Limb (tissue), 2 donors: ENCODE measurements around the gene PRKCE.

ENCODE experiments used
- DNase-seq, 2 donors: peaks; one replicate each; pipeline ENCODE4 v3.0.0-alpha.2; 2016; ENCODE audit errors: extremely low spot score in 2 of 2

Gene PRKCE

DNA sequence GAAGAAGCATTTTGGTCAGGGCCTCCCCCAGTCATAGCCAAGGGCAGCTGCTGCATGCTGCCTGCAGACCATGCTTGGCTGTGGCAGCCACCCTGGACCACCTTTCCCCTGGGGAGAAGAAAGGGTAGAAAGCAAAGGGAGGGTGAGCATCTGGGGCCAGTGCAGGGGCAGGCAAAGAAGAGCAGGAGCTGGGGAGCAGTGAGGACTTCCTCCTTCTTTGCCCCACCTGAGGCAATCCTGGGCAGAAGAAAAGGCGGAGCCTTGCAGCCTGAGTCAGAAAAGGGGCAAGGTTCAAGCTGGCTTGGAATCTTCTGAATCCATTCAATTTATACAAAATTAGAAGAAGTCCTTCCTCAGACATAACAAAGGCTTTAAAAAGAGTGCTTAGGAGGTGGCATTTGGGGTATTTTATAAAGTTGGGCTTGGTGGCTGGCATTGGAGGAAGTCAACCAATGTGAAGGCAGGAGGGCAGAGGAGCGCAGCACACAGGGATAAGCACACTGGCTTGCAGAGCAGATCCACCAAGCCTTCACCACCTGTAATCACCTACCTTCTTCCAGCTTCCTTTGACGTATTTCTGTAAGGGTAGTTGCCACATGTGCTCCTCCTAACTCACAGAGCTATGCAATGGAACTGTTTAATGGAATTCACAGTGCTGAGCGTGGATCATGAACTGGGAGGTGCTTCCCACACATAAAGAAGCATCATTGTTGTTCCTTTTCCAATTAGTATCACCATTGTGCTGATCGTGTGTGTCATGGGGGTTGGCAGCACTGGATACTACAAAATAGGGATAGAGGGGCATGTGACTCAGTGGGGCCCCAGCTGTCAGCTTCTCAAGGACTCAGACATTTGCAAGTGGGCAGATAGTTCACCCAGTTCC lies 491.3 kb downstream of the PRKCE start:
- no peak for DNase-seq

DNA sequence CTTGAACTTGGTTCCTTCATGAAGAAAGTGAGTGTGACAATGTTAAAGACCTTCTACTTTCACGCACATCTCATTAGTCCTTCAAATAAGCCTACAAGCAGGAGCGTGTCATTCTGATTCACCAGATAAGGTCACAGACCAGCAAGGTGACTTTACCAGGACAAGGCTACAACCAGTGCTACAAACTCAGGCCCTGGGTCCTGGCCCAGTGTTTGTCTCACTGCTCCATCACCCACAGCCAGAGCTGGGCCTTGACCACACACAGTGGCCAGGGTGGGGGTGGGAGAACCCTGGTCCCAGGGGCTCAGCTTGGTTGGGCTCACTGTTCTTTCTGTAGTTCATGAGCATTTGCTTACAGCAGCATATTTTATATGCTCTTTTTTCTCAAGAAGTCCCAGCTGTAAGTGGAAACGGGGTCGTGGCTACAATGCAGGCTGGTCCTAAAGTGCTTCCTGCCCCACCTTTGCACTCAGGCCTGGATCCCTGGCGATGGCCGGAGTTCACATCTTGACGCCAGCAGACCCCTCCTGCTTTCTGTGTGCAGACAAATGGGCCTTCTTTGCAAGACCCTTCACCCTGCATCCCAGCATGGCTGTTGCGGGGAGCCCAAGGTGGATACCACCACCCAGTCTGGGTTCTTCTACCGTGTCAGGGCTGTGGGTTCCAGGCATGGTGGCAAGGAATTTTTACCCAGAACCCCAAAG lies 492.1 kb downstream of the PRKCE start:
- DNase-seq, result no peak

DNA sequence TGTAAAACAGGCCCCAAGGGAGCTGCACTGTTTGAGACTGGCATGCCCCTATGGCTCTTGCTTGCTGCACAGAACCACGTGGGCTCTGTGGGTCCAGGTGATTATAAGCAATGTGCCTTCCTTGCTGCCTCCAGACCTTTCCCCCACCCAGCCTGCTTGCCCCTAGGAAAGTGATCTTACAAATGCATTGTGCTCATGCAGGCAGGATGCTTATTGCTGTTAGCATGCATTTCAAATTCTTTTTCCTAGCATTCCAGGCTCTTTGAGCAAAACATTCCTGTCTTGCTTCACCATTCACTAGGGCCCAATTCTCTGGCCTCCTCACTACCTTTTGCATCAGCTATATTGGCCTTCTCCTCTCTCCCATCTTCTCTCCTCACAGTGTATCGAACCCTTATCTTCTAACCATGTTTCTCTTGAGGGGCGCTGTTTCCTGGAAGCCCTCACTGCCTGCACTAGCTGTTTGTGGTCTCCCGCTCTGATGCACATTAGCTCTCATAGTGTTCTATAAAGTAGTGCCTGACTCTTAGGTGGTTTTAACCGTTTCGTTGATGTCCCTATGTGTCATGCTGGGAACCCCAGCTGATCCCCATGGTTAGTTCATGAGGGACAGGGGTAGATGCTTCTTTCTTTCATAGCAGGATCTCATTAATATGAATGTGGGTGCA lies 492.8 kb downstream of the PRKCE start:
- DNase-seq, result no peak

DNA sequence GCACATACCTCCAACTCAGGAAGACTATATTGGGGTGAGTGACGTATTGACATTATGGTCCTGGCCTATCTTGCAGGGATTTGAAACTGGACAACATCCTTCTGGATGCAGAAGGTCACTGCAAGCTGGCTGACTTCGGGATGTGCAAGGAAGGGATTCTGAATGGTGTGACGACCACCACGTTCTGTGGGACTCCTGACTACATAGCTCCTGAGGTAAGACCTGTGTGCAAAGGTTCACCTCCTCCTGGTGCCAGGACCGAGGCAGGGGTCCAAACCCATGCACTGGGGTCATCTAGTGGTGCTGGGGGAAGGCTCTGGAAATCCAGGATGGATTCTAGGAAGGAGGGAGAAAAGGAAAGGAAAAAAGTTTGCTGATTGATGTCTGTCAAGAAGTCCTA lies 493.5 kb downstream of the PRKCE start:
- no peak for DNase-seq

DNA sequence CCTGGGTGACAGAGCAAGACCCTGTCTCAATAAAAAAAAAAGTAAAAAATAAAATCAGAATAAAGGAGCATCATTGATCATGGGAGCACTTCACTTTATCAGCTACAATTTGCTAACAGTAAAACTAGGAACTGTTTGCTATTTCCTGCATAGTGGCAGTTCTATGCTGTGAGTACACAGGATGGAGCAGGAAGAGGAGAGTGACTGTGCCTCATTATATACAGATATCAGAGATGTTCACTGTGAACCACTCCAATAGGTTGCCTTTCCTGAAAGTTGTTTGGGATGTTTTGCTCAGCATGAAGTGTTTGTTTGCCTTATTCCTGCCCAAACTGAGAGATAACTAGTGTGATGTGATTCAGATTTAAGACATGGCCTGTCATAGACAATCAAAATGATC lies 494.4 kb downstream of the PRKCE start:
- no peak for DNase-seq

DNA sequence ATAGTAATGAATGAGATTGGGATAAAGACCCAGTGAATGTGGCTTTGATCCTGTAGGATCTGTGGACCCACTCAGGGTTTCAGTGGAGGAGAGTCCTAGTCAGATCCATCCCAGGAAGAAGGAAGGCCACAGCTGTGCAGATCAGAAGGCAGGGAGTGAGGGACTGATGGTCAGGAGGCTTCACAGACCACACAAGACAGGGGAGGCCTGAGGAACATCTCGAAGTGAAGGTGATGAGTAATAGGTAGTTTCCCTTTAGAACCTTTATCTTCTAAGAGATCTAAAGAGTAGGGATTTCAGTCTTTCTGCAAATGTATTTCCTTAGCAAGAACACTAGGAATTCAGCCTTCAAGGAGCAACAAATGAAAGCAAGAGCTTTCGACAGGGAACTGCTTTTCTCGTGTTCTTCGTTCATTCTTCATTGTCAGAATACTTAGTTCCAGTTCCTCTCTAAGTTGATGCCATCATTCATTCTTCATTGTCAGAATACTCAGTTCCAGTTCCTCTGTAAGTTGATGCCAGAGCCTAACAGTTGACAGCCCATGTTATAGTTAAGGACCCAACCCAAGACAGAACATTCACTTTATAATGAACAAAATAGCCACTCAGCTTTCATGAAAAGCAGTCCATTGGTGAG lies 495.5 kb downstream of the PRKCE start:
- DNase-seq, result no peak

DNA sequence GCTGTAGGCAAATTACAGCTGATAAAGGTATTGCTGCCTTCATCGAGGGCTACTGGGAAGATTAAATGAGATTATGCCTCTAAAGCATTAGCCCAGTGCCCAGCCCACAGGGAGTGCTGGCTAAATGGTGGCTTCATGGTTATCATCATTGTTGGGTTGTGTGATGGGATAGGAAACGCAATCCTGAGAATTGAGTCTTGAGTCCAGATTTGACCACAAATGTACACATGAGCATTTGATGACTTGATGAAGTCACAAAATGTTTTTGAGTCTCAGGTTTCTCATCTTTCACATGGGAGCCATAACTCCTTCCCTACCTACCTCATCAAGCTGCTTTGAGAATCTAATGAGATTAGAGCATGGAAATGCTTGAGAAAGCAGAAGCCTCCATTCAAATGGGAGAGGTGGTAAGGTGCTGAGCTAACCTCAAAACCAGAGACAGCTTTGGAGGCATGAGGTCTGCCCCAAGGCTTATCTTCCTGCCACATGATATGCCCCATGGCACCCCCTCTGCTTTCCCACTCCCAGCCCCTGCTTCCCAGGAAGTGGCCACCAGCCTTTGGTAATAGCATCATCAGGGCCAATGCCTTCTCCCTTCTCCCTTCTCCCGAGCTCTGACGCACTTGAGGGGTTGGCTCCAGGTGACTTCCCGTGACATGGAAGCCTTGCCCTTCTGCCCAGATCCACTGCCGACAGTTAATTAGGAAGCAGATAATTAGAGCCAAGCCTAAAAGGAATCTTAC lies 496.3 kb downstream of the PRKCE start:
- DNase-seq, result no peak

DNA sequence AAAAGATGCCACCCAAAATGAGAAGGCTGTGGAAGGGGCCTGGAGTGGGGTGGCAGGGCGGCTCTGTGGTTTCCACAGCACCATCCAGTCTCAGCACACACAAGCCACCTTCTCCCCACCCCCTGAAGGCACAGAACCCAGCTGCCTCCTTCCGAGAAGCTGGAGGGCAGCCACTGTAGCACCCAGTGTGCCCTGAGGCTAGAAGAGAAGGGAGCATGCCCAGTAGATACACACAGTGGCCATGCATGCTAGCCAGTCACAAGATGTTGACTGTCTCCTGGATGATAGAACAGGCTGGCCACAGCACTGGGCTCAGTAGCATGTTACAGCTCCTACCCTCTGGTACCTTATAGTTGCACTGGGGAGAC lies 496.9 kb downstream of the PRKCE start:
- no peak for DNase-seq

DNA sequence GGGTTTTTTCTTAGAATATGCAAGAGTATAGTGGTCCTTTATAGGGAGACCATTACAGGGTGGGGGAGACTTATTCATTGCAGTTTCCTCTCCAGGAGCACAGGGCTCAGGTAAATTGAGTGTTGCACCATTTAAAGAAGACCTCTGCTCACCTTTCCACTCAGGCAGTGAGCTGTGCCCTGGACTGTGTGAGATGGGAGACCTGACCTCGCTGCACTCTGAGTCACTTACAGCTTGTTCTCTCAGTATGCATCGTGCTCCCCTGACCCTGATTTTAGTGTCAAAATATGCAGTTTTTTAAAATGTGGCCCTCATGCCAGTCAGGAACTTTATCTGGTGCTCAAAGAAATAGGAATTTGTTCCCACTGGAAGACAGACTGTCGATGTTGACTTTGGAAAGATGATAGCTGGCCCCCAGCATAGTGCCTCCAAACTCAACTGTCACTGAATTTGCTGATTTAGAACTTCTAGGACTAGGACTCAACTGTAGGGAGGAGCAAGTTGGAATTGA lies 499.0 kb downstream of the PRKCE start:
- no peak for DNase-seq

DNA sequence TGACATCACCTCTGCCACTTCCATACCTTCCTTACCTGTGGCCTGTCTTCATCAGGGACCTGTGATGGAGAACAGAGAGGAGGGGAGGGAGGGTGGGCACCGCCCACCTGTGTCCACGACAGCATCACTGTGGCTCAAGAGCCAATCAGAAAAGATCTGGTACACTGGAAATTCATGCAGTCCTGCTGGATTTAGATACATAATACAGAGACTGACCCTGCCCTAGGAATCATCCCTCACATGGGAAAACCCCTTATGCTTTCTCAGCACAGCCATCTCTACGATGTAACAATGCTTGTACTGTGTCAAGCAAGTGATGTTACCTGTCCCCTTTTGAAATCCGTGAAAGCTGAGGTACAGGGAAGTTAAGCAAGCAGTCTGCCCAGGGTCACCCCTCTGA lies 500.1 kb downstream of the PRKCE start:
- no peak for DNase-seq

DNA sequence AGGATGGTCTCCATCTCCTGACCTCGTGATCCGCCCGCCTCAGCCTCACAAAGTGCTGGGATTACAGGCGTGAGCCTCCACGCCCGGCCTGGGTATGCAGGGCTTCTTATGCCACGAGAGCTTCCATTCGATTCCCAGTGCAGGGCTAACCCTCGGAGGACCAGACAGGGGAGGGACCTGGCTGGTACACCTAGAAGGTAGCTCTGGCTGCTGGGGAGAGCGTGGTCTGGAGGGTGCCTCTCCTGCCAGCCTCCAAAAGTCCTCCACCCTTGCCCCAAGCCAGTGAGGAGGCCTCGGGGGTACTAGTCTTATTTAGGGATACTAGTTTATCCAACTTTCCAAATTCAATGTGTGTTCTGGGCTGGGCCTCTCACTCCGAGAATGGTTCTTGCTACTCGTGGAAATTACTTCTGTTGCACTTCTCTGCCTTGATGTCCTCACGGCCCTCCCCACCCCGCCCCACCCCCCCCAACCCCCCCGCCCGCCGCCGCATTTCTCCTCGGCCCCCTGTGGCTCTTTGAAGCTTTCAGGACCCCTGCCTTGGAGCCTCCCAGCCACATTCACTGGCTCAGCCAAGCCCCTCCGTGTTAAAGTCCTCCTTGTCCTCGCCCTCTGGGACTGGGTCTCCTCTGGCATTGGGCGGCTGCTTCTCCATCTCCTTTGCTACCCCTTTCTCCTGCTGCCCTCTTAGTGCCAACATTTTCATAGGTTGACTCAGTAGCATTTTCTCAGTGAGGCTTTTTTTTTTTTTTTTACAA lies 502.7 kb downstream of the PRKCE start:
- DNase-seq, result no peak

DNA sequence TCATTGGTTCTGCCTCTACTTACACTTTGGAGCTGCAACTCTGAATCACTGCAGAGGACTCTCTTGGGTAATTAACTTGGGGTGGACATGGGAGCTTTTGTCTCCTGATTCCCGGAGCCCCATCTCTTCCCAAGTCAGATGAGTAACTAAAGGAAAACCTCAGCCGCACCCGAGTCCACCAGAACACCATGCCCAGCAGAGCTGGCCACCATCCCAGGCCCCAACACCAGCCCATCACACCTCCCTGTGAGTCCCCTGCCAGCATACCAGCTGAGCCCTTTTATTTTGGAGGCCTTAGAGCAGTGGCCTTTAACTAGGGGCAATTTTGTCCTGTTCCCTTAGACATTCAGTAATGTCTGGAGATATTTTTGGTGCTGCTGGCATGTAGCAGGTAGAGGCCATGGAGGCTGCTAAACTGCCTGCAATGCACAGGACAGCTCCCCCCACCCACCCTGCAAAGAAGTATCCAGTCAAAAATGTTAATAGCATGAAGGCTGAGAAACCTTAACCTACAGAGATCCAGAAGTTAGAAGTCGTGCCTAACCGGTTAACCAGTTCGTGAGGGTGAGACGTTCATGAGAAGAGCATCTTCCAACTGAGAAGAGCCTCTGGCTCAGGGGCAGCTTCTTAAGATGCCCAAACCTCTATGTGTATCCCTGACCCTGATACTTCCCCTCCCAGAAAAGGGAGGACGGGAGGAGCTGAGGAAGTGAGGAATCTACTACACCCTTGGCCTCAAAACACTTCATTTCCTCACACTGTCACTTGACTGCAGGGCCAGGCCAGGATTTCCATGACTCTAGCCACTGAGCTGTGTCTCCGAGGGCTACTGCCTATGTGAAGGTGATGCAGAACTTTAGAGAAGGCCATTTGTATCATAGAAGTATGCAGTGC lies 505.8 kb downstream of the PRKCE start:
- no peak for DNase-seq

DNA sequence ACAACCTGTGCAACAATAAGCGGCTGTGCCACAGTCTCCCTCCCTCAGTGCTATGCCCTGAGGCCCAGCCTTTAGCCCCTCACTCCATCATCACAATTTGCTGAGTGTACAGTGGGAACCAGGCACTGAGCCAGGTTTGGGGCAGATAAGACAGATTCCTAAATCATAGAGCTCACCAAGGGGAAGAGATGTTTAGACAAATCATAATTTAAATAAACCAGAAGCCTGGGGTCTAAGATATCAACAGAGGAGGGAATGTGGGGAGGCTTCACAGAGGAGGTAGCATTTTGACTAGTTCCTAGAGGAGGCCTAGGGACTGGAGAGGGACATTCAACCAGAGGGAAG lies 506.5 kb downstream of the PRKCE start:
- no peak for DNase-seq

DNA sequence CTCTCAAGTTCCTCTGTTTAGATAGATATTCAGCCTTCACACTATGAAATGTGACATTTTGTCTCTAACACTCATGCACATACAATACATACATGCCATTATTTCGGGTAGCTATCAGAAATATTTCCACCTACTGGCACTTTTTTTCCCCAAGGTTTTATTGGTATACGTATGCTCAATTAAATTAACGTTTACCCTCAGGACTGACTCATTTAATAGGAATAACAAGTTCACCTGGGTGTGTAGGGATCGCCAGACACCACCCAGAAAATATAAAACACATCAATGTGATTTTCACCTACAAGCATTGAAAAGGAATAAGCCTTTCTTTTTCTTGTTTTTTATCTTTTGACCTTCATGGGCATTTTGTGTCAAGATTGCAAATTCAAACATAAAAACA lies 507.2 kb downstream of the PRKCE start:
- DNase-seq, result no peak

DNA sequence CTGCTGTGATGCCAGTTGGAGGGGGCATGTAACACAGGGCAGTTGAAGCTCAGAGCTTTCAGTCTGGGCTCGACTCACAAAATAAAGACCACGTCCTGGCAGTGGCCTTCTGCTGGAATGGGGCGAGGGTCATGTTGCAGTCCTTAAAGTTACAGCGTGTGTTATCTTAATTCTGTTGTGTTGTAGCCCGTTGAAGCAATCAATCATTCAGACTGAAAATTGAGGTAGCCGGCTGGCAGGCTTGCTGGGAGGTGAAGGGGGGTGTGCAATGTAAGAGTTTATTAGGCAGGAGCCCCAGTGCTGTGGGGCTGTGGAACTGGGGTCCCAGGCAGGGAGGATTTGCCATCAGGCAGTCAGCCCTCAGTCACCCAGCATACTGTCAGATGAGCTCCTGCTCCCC lies 508.9 kb downstream of the PRKCE start:
- DNase-seq, result no peak

DNA sequence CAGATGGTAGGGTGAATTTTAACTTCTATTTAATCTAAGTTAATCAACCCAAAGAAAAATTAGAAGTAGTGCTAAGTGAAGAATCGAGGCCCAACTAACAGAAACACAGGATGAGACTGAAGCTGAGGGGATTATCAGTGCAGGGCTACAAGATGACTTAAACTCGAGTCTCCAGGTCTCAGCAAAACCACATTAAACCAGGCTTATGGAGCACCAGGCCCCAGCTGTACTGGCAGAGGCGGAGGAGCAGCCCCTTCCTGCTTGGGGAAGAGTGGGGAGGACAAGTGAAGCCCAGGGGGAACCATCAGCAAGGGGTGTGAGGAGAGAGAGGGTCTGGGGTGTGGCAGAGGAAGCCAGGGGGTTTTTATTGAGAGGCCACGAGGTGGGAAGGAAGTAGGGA lies 509.8 kb downstream of the PRKCE start:
- DNase-seq, result no peak

DNA sequence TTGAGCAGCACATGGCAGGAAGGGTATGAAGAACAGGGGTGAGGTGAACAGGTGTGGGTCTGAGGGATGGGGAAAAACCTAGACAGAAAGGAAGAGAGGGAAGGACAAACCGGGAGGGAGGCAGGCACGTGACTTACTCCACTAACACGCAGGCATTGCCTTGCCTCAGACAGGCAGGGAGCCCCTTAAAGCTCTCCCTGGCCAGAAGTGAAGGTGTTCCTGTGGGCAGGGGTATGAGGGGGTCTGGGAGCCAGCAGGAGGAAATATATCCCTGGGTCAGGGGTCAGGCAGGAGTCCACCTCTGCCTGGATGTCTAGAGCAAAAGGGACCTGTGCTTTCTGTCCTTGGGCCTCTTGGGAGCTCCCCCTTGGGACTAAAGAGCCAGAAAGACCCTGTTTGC lies 510.4 kb downstream of the PRKCE start:
- DNase-seq, result no peak

DNA sequence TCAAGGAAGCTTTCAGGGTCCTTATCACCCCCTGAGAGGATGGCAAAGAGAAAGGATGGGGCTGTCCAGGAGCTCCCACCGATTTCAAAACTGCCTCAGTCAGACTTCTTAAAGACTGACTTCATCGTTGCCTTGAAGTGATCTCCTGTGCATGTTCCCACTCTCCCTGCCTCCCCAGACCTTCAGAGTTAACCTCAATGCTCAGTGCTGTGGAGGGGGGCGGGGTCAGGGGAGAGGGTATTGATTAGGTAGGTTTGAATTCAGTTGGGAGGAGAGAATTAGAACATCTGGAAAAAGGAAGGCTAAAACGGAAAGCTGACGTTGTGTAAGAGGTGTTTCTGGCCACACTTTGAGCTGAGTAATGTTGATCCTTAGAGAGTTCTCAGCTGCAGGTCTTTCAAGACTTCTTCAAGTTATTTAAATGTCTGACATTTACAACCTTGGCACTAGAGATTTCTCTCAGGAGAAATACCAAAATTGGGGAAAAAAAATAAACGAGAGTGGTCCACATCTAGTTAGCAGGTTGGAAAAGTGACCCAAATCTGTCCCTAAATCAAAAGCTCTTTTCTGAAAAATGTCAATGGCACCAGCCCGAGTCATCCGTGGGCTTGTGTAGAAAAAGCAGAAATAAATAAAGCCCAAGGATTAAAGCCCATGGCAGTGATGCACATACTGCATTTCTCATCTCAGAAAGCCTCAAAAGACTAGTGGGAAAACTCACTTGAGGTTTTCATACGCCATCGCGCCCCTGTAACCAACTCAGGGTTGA lies 511.0 kb downstream of the PRKCE start:
- DNase-seq, result no peak

DNA sequence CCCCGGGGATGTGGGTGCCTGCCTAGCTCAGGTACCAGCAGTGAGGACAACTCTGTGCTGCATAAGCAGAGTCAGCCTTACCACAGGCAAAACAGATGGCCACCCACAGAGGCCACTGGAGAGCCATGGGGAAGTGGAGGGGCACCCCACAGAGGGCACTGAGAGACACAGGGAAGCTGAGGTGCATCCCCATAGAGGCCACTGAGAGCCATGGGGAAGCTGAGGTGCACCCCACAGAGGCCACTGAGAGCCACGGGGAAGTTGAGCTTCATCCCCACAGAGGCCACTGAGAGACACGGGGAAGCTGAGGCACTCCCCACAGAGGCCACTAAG lies 511.6 kb downstream of the PRKCE start:
- DNase-seq, result no peak
